ENCODE measurements around the gene ZNF165.
"Not testable (repeated sequence)": the region's sequence is repeated elsewhere in the genome, so short reads cannot be mapped to it uniquely, and the experiment has no call there.

Gene ZNF165

DNA sequence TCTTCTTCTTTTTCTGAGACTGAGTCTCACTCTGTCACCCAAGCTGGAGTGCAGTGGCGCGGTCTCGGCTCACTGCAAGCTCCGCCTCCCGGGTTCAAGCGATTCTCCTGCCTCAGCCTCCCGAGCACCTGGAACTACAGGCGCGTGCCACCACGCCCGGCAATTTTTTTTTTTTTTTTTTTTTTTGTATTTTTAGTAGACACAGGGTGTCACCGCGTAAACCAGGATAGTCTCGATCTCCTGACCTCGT lies at the start of gene ZNF165:
Gene ZNF165, plus strand, starts transcription at position 188 of the 250 bp plus-strand sequence. CDS start 4,913 bp downstream, outside the sequence.
- DNase-seq: not testable (repeated sequence)

DNA sequence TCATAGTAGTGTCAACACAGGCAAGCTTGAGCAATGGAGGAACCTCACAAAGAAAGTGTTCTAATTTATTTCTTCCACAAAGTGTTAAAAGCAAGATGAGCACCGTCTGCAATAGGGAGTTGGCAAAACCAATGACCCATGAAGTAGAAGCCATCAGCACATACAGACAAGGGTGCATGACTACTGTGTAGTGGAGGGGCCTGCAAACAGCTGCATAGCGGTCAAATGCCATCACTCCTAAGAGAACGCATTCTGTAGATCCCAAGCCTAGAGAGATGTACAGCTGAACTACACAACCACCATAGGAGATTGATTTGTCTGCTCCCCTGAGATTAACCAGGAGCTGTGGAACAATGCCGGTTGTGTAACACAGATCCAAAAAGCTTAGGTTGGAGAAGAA lies 26.8 kb upstream of the ZNF165 start:
- no peak for DNase-seq

- peak; percentile 2 for DNase-seq
Observed at GRCh38 chr6:28060405-28060804, 20.0 kb upstream of the ZNF165 start.

DNA sequence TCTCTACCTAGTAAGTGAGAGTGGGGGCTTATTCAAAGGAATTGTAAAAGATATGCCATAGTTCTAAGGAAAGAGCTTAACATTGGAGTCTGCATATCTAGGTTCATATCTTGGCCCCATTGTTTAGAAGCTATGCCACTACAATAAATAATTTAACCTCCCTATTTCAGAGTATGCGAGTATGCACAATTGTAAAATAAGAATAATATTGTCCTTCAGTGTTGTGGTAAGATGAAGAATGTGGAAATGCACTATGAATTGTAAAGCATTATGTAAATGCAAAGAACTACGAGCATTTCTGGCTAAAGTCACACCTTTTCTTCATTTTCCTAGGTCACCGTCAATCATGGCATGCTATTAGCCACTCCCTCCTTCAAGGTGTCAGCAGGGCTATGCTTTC lies 16.1 kb upstream of the ZNF165 start:
- no peak for DNase-seq

- DNase-seq: no peak
Observed at GRCh38 chr6:28068067-28068466, 12.3 kb upstream of the ZNF165 start.

DNA sequence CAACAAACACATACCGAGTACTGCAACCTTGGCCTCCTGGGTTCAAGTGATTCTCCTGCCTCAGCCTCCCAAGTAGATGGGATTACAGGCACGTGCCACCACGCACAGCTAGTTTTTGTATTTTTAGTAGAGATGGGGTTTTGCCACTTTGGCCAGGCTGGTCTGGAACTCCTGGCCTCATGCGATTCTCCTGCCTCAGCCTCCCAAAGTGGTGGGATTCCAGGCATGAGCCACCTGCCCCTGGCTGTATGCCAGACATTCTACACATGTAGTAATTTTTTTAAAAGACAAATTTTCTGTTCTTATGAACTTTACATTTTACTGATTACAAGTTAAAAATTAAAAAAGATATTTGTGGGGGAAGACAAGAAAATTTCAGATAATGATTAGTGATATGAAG lies 9.4 kb upstream of the ZNF165 start:
- not testable (repeated sequence) for DNase-seq

- DNase-seq: peak; percentile 6
Observed at GRCh38 chr6:28078050-28078449, 2.3 kb upstream of the ZNF165 start.

- DNase-seq: no peak
Observed at GRCh38 chr6:28078836-28079235, 1.5 kb upstream of the ZNF165 start.

DNA sequence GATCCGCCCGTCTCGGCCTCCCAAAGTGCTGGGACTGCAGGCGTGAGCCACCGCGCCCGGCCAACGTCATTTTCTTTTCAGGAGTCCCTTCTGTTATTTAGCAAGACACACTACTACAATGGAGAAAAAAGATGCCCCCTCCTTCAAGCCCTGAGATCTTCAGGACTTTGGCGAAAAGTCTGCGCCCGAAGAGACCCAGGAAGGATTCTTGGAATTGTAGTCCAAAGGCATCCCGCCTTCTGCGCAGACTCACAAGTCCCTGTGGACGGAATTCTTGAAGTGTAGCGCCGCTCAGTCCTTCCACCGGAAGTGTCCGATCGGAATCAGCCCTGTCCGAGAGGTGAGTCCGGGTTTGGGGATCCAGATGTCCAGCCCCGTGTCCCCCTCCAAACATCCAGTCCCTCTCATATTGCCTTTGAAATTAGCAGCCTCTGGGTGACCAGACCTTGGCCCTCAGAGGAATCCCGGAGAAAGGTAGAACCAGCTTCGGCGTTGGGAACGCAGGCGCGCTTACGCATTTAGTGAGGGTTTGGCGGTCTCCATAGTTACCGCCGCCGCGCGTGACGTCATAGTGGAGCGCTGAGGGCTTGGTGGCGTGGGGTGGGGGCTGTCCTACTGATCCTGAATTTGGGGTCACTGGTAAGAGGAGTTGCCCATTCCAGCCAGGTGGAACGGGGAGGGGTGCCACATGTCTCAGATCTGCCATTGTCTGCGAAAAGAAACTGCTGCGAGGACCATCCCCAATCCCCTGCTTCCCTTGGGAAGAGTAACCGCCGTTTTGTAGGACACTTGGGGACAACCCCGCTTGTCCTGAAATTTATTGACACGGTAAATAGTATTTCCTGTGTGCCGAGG lies 490 bp downstream of the ZNF165 start:
- peak; percentile 98 for DNase-seq

GRCh38 chr6:28081486-28081751 lies 1.1 kb downstream of the ZNF165 start:
- no peak for DNase-seq

DNA sequence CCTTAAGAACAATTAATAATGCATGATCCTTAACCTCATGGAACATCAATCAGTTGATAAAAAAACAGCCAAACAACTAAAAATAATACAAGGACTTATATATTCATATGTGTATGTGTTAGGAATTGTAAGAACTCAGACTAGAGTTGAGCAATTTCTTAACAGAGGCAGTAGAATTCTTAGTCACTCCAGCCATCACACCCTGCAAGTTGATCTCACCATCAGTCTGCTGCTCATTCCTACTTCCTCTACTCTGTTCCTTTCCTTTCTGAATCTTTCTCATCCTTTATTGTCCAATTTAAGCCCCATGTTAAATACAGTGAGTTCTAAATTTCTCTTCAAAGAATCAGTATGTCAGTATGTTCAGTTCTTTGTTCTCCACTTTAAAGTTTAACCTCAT lies 2.6 kb downstream of the ZNF165 start:
- no peak for DNase-seq

DNA sequence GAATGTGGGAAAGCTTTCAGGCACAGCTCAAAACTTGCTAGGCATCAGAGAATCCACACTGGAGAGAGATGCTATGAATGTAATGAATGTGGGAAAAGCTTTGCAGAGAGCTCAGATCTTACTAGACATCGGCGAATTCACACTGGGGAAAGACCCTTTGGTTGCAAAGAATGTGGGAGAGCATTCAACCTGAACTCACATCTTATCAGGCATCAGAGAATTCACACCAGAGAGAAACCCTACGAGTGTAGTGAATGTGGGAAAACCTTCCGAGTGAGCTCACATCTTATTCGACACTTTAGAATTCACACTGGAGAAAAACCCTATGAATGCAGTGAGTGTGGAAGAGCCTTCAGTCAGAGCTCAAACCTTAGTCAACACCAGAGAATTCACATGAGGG lies 8.7 kb downstream of the ZNF165 start:
- no peak for DNase-seq

GRCh38 chr6:28090917-28091586 lies 10.7 kb downstream of the ZNF165 start:
- no peak for DNase-seq

- DNase-seq: not testable (repeated sequence)
Observed at GRCh38 chr6:28102222-28102621, 21.9 kb downstream of the ZNF165 start.

GRCh38 chr6:28102699-28103098 lies 22.3 kb downstream of the ZNF165 start:
- not testable (repeated sequence) for DNase-seq

- DNase-seq: peak; percentile 94
Observed at GRCh38 chr6:28104392-28105244, 24.2 kb downstream of the ZNF165 start.

DNA sequence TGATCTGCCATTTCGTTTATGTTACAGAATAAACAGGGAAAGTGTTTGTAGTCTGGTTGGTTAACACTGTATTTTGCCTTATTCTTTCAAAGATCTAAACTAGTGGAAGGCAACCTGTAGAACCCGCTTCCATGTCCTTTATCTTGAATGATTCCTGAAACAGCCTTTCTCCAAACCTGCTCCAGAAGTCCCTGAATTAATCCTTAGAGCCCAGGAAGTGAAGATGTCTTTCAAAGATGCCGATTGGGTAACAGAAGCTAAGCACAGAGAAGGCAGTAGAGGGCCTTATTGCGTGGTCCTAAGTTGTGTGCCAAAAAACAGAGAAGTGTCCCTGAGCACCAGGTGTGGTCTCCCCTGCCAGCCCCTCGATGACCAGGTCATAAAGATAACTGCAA lies 24.9 kb downstream of the ZNF165 start:
- peak; percentile 67 for DNase-seq

DNA sequence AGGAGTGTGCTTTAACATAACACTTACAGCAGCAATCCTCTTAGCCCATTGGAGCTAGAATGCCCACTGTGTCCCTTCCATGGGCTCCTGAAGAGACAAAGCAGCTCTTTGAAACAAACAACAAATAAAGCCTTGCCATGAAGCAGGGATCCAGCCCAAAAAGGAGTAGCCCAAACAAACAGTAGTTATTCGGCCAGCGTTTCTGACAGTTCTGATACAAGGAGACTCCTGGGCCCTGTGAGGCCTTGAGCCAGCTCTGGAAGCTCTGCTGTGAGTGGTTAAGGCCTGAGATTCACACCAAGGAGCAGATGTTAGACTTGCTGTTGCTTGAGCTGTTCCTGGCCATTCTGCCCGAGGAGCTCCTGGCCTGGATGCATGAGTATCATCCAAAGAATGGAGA lies 27.1 kb downstream of the ZNF165 start:
- no peak for DNase-seq

DNA sequence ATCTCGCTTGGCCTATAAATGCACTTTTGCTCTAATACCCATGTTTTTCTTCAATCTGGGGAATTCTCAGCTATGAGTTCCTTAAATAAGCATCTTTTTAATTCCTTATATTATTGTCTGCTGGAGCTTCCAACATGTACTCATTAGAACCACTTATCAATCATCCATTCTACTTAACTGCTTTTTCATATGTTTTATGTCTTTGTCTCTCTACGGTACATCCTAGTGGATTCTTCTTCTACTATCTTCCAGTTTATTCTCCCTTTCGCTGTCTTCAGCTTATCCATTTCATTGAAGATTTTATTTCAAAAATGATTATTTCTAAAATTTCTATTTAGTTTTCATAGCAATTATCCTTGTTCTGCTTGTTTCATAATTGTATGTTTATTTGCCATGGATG lies 31.6 kb downstream of the ZNF165 start:
- no peak for DNase-seq

DNA sequence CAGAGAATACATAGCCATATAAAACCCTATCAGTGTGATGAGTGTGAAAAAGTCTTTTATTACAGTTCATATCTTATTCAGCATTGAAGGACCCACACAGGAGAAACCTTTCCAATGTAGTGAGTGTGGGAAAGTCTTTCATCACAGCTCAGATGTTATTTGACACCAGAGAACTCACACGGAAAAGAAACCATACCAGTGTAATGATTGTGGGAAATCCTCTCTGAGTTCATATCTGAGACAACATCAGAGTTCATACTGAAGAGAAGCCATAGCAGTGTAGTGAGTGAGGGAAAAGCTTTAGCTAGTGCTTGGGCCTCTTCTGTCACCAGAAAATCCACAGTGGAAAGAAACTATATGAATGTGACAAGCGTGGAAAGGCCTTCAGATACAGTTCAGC lies 35.4 kb downstream of the ZNF165 start:
- DNase-seq: no peak

GRCh38 chr6:28117386-28118050 lies 37.1 kb downstream of the ZNF165 start:
- DNase-seq: no peak

DNA sequence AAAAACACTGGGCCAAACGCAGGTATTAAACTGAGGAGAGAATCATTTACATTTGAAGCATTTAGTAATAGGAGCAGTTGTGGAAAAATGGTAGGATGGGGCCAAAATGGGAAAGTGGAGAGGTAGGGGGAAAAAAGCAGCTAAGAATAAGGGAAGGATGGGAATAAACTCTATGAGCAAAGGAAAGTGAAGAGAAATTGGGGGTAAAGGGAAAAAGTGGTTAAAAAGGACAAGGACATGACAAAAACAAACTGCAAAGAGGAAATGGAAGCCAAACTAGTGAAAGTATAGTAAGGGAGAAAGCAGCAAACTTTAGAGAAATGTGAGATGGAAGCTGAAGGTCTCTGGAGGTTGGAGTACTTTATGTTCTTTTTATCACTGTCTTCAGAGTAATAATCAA lies 37.8 kb downstream of the ZNF165 start:
- DNase-seq: no peak

DNA sequence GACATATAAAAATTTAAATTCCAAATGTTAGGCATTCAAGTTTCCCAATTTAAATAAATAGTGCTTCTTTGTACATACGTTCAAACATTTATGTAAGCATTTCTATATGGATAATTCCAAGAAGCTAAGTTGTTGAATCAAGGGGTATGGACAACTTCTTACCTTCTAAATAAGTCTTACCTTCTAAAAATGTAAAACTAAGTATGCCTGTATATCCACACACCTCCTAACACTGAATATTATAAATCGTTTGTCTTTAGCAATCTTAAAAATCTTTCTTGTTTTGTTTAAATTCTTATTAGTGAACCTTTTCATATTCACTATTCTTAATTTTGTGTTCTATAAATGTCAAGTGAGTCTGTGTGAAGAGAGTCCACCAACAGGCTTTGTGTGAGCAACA lies 41.5 kb downstream of the ZNF165 start:
- no peak for DNase-seq

Measured in NCI-H69 (cell line).